Stimulated activated effector memory CD8-positive, alpha-beta T cell treated with anti-CD3 and anti-CD28 coated beads, Interleukin-12 subunit alpha, Interleukin-12 subunit beta, amount 100 ng/mL, for 72 hours (primary cell): ENCODE data around the gene CRACR2A.
A peak's percentile ranks its signal among the peaks of the same experiment; 100 is the strongest.

Experiments
- ATAC-seq: fragments of 150-1000 bp; cut with Tn5 transposase; 2 replicates; pipeline ENCODE4 v1.10.0; 2021
- DNase-seq, 2 donors: peaks; one replicate each; pipeline ENCODE4 v3.0.0; 2021 to 2022; ENCODE audit warnings: low spot score in 2 of 2
- H3K27ac Mint-ChIP-seq: one replicate; pipeline ENCODE4 v1.8.0; 2022; ENCODE audit warnings: mild to moderate bottlenecking, mixed read lengths
- H3K36me3 Mint-ChIP-seq: one replicate; pipeline ENCODE4 v1.8.0; 2022; ENCODE audit warnings: mild to moderate bottlenecking, mixed read lengths
- H3K4me1 Mint-ChIP-seq: one replicate; pipeline ENCODE4 v1.8.0; 2022; ENCODE audit warnings: mixed read lengths
- H3K4me3 Mint-ChIP-seq: one replicate; pipeline ENCODE4 v1.8.0; 2022; ENCODE audit warnings: mild to moderate bottlenecking, mixed read lengths
- H3K9me3 Mint-ChIP-seq: one replicate; pipeline ENCODE4 v1.8.0; 2022; ENCODE audit warnings: mixed read lengths

CRACR2A gene

GRCh38 chr12:3615862-3616261 lies 137.0 kb downstream of the CRACR2A start:
- Mint-ChIP-seq H3K4me3 (no peak overlapping the region), H3K36me3 (peaks cover 77% of the 10 kb centered on the region), H3K4me1 (no peaks in the 10 kb centered on the region), H3K9me3 (no peaks in the 10 kb centered on the region), H3K27ac (no peak overlapping the region)
- DNase-seq: no peak
- no peak for ATAC-seq

- Mint-ChIP-seq H3K9me3 (no peaks in the 10 kb centered on the region), H3K4me1 (no peaks in the 10 kb centered on the region), H3K27ac (peak overlapping the region; percentile 77), H3K4me3 (no peak overlapping the region), H3K36me3 (peaks cover 74% of the 10 kb centered on the region)
- no peak for ATAC-seq
- DNase-seq: no peak
Observed at GRCh38 chr12:3614806-3615466, 138.0 kb downstream of the CRACR2A start.

- no peak for DNase-seq
- Mint-ChIP-seq H3K36me3 (peaks cover 74% of the 10 kb centered on the region), H3K4me1 (no peaks in the 10 kb centered on the region)
Observed at GRCh38 chr12:3613641-3614395, 139.1 kb downstream of the CRACR2A start.

GRCh38 chr12:3611860-3612703 lies 140.8 kb downstream of the CRACR2A start:
- H3K27ac Mint-ChIP-seq: peak overlapping the region; percentile 0
- peaks cover 60% of the 10 kb centered on the region for H3K36me3 Mint-ChIP-seq
- H3K9me3 Mint-ChIP-seq: no peaks in the 10 kb centered on the region
- no peak for DNase-seq
- no peak for ATAC-seq
- H3K4me1 Mint-ChIP-seq: no peaks in the 10 kb centered on the region
- H3K4me3 Mint-ChIP-seq: no peak overlapping the region

More at GRCh38 chr12:3613641-3614395, 139.1 kb downstream of the CRACR2A start:
- Mint-ChIP-seq H3K27ac (peak overlapping the region; percentile 67), H3K9me3 (no peaks in the 10 kb centered on the region), H3K4me3 (no peak overlapping the region)
- ATAC-seq: no peak

- Mint-ChIP-seq H3K4me1 (peaks cover 19% of the 10 kb centered on the region), H3K9me3 (no peaks in the 10 kb centered on the region), H3K4me3 (no peak overlapping the region), H3K36me3 (peaks cover 31% of the 10 kb centered on the region), H3K27ac (no peak overlapping the region)
- ATAC-seq: no peak
- no peak for DNase-seq
Observed at GRCh38 chr12:3607821-3608220, 145.1 kb downstream of the CRACR2A start.

- ATAC-seq (no peak), DNase-seq (no peak)
- peaks cover 19% of the 10 kb centered on the region for H3K4me1 Mint-ChIP-seq
- H3K9me3 Mint-ChIP-seq: no peaks in the 10 kb centered on the region
- peaks cover 31% of the 10 kb centered on the region for H3K36me3 Mint-ChIP-seq
- peak overlapping the region; percentile 58 for H3K27ac Mint-ChIP-seq
- no peak overlapping the region for H3K4me3 Mint-ChIP-seq
Observed at GRCh38 chr12:3607039-3607720, 145.7 kb downstream of the CRACR2A start.

- peaks cover 29% of the 10 kb centered on the region for H3K36me3 Mint-ChIP-seq
- ATAC-seq: no peak
- H3K27ac Mint-ChIP-seq: no peak overlapping the region
Observed at GRCh38 chr12:3606128-3606527, 146.8 kb downstream of the CRACR2A start.

GRCh38 chr12:3605692-3606091 lies 147.2 kb downstream of the CRACR2A start:
- H3K36me3 Mint-ChIP-seq: peaks cover 29% of the 10 kb centered on the region
- peak overlapping the region; percentile 80 for H3K27ac Mint-ChIP-seq
- DNase-seq (no peak), ATAC-seq (no peak)
- H3K4me3 Mint-ChIP-seq: no peak overlapping the region
- H3K4me1 Mint-ChIP-seq: peaks cover 19% of the 10 kb centered on the region
- H3K9me3 Mint-ChIP-seq: no peaks in the 10 kb centered on the region

More at GRCh38 chr12:3606128-3606527, 146.8 kb downstream of the CRACR2A start:
- H3K4me3 Mint-ChIP-seq: no peak overlapping the region
- no peak for DNase-seq
- no peaks in the 10 kb centered on the region for H3K9me3 Mint-ChIP-seq
- peaks cover 19% of the 10 kb centered on the region for H3K4me1 Mint-ChIP-seq

GRCh38 chr12:3604748-3605586 lies 147.9 kb downstream of the CRACR2A start:
- DNase-seq (no peak), ATAC-seq (peak; percentile 38)
- peak overlapping the region; percentile 80 for H3K27ac Mint-ChIP-seq
- peaks cover 19% of the 10 kb centered on the region for H3K4me1 Mint-ChIP-seq
- H3K36me3 Mint-ChIP-seq: peaks cover 24% of the 10 kb centered on the region
- no peak overlapping the region for H3K4me3 Mint-ChIP-seq
- no peaks in the 10 kb centered on the region for H3K9me3 Mint-ChIP-seq

- ATAC-seq (no peak), DNase-seq (no peak)
- H3K9me3 Mint-ChIP-seq: no peaks in the 10 kb centered on the region
- peak overlapping the region; percentile 80 for H3K27ac Mint-ChIP-seq
- peaks cover 17% of the 10 kb centered on the region for H3K36me3 Mint-ChIP-seq
- no peak overlapping the region for H3K4me3 Mint-ChIP-seq
- peaks cover 19% of the 10 kb centered on the region for H3K4me1 Mint-ChIP-seq
Observed at GRCh38 chr12:3604286-3604685, 148.6 kb downstream of the CRACR2A start.

GRCh38 chr12:3603576-3603975 lies 149.3 kb downstream of the CRACR2A start:
- Mint-ChIP-seq H3K36me3 (peaks cover 11% of the 10 kb centered on the region), H3K4me3 (no peak overlapping the region), H3K27ac (no peak overlapping the region), H3K9me3 (no peaks in the 10 kb centered on the region), H3K4me1 (peaks cover 19% of the 10 kb centered on the region)
- ATAC-seq: no peak
- DNase-seq: no peak

GRCh38 chr12:3602488-3602887 lies 150.4 kb downstream of the CRACR2A start:
- H3K9me3 Mint-ChIP-seq: no peaks in the 10 kb centered on the region
- peaks cover 11% of the 10 kb centered on the region for H3K36me3 Mint-ChIP-seq
- ATAC-seq: no peak
- H3K4me3 Mint-ChIP-seq: no peak overlapping the region
- no peak overlapping the region for H3K27ac Mint-ChIP-seq
- DNase-seq: no peak
- H3K4me1 Mint-ChIP-seq: peaks cover 19% of the 10 kb centered on the region

- H3K9me3 Mint-ChIP-seq: no peaks in the 10 kb centered on the region
- DNase-seq (no peak), ATAC-seq (no peak)
- peaks cover 11% of the 10 kb centered on the region for H3K36me3 Mint-ChIP-seq
- H3K4me1 Mint-ChIP-seq: peaks cover 19% of the 10 kb centered on the region
- no peak overlapping the region for H3K4me3 Mint-ChIP-seq
- peak overlapping the region; percentile 18 for H3K27ac Mint-ChIP-seq
Observed at GRCh38 chr12:3601461-3602150, 151.3 kb downstream of the CRACR2A start.

- peaks cover 11% of the 10 kb centered on the region for H3K36me3 Mint-ChIP-seq
- peak overlapping the region; percentile 18 for H3K27ac Mint-ChIP-seq
- DNase-seq: no peak
Observed at GRCh38 chr12:3600951-3601350, 152.0 kb downstream of the CRACR2A start.

More at GRCh38 chr12:3600951-3601350, 152.0 kb downstream of the CRACR2A start:
- H3K4me3 Mint-ChIP-seq: no peak overlapping the region
- no peak for ATAC-seq
- no peaks in the 10 kb centered on the region for H3K9me3 Mint-ChIP-seq
- H3K4me1 Mint-ChIP-seq: peaks cover 17% of the 10 kb centered on the region
